HepG2 (cell line): ENCODE results near the gene RASSF7. TPM values are rescaled to one million over a fixed set of nuclear protein-coding genes. Genes with fewer than 3 reads are reported as not detected.

Experiments used
- ATAC-seq: fragments of 200-7000 bp; cut with Tn5 transposase; 3 replicates; pipeline ENCODE4 v1.9.1; 2020; ENCODE audit warnings: mild to moderate bottlenecking, moderate library complexity
- BruUV-seq: library from RNA; stranded (reverse); fragments of 400-500 nt; replicated peaks from 2 replicates; lab custom pipeline; 2021; lab: Mats Ljungman, UMichigan
- CTCF ChIA-PET: fragments of 300-600 bp; formaldehyde crosslinking; extraction: SDS; loops from one replicate; lab custom pipeline; 2021; ENCODE audit warnings: low total read pairs, inconsistent platforms, low intra/inter-chr PET ratio; lab: Yijun Ruan, JAX
- POLR2A ChIA-PET: fragments of 350-600 bp; sonication (Branson Sonifier 250); formaldehyde crosslinking; loops from one replicate; lab custom pipeline; 2020; ENCODE audit warnings: antibody characterized with exemption, inconsistent platforms; lab: Yijun Ruan, JAX
- DNase-seq: peaks from one replicate; pipeline ENCODE4 v3.0.0-alpha.2; 2015; ENCODE audit warnings: low spot score
- FAIRE-seq: peaks from 3 replicates; lab custom pipeline; 2011; peaks lifted over from hg19 to GRCh38; lab: Jason Lieb, UNC
- H2AFZ ChIP-seq: one replicate; pipeline ENCODE4 v1.6.1; 2011; ENCODE audit warnings: low read length, inconsistent platforms
- H3K27ac ChIP-seq: fragments of 300-600 bp; 3 replicates; pipeline ENCODE4 v1.8.0; 2011; ENCODE audit warnings: mixed run types, mild to moderate bottlenecking, mixed read lengths, low read length, inconsistent platforms; ENCODE audit not compliant: insufficient read depth; ENCODE audit errors: extremely low read length
- H3K27me3 ChIP-seq, 2 experiments: fragments of 200-600 bp in 1 of 2; 2 replicates in 1 of 2; 3 replicates in 1 of 2; pipeline versions ENCODE4 v1.6.0 to v1.8.0; 2011; ENCODE audit warnings: low read length in 2 of 2, mild to moderate bottlenecking in 2 of 2, moderate library complexity in 2 of 2, inconsistent platforms in 1 of 2; ENCODE audit not compliant: insufficient read depth in 2 of 2, control insufficient read depth in 1 of 2
- H3K36me3 ChIP-seq, 2 experiments: fragments of 200-600 bp in 1 of 2; replicated peaks in 1 of 2; 2 replicates in 1 of 2; 3 replicates in 1 of 2; pipeline versions ENCODE4 v1.5.1 to v1.8.0; 2011; ENCODE audit warnings: low read length in 2 of 2, inconsistent platforms in 1 of 2; ENCODE audit not compliant: insufficient read depth in 2 of 2, control insufficient read depth in 1 of 2
- H3K4me1 ChIP-seq: 2 replicates; pipeline ENCODE4 v1.5.1; 2012; ENCODE audit warnings: low read length, inconsistent platforms; ENCODE audit not compliant: insufficient read depth
- H3K4me2 ChIP-seq: 2 replicates; pipeline ENCODE4 v1.6.0; 2011; ENCODE audit warnings: low read depth, low read length, inconsistent platforms
- H3K4me3 ChIP-seq, 3 experiments: fragments of 200-600 bp in 1 of 3; sonication (generic), shearing (Covaris generic) in 1 of 3; replicated peaks in 1 of 3; 2 replicates each; pipeline ENCODE4 v1.5.1; 2011 to 2016; ENCODE audit warnings: low read length in 3 of 3, inconsistent platforms in 2 of 3, low read depth in 2 of 3, mild to moderate bottlenecking in 2 of 3, control low read depth in 1 of 3, mixed read lengths in 1 of 3; ENCODE audit not compliant: insufficient read depth in 1 of 3
- H3K79me2 ChIP-seq: one replicate; pipeline ENCODE4 v1.6.1; 2011; ENCODE audit warnings: low read length, inconsistent platforms; ENCODE audit not compliant: insufficient read depth
- H3K9ac ChIP-seq: 2 replicates; pipeline ENCODE4 v1.6.0; 2011; ENCODE audit warnings: mild to moderate bottlenecking, low read depth, low read length, inconsistent platforms; ENCODE audit not compliant: insufficient read depth
- H3K9me3 ChIP-seq: 2 replicates; pipeline ENCODE4 v1.5.1; 2012; ENCODE audit warnings: mild to moderate bottlenecking, low read length
- H4K20me1 ChIP-seq: 2 replicates; pipeline ENCODE4 v1.6.0; 2011; ENCODE audit warnings: inconsistent platforms, mild to moderate bottlenecking, low read length, moderate library complexity; ENCODE audit not compliant: insufficient read depth
- ETS1 ChIP-seq: sonication (generic); formaldehyde crosslinking; IDR thresholded peaks from 2 replicates; pipeline ENCODE4 v1.4.0; 2020; ENCODE audit warnings: missing genetic modification reagents
- HNRNPLL ChIP-seq: fragments of 200-400 bp; formaldehyde crosslinking; IDR thresholded peaks from 2 replicates; pipeline ENCODE4 v1.6.1; 2017; ENCODE audit warnings: mild to moderate bottlenecking, low read depth, low read length; ENCODE audit not compliant: poor library complexity, severe bottlenecking
- ISX ChIP-seq: sonication (generic); formaldehyde crosslinking; conservative IDR thresholded peaks from 2 replicates; pipeline ENCODE4 v1.5.0; 2020; ENCODE audit warnings: missing genetic modification reagents
- KDM5B ChIP-seq: sonication (generic); formaldehyde crosslinking; IDR thresholded peaks from 2 replicates; pipeline ENCODE4 v1.4.0; 2020; ENCODE audit warnings: missing genetic modification reagents, mild to moderate bottlenecking, borderline replicate concordance
- THAP8 ChIP-seq: sonication (generic); formaldehyde crosslinking; IDR thresholded peaks from 2 replicates; pipeline ENCODE4 v1.5.1; 2020; ENCODE audit warnings: missing genetic modification reagents, mild to moderate bottlenecking, borderline replicate concordance
- ZFP91 ChIP-seq: sonication (generic); formaldehyde crosslinking; IDR thresholded peaks from 2 replicates; pipeline ENCODE4 v1.9.0; 2022; ENCODE audit warnings: missing genetic modification reagents, mild to moderate bottlenecking, borderline replicate concordance
- ZNF160 ChIP-seq: sonication (generic); formaldehyde crosslinking; IDR thresholded peaks from 2 replicates; pipeline ENCODE4 v1.8.0; 2022; ENCODE audit warnings: mild to moderate bottlenecking, inconsistent platforms, missing genetic modification reagents
- ZNF331 ChIP-seq: sonication (generic); formaldehyde crosslinking; IDR thresholded peaks from 2 replicates; pipeline ENCODE4 v1.4.0; 2020; ENCODE audit warnings: missing genetic modification reagents
- ZNF501 ChIP-seq: sonication (generic); formaldehyde crosslinking; IDR thresholded peaks from 2 replicates; pipeline ENCODE4 v1.5.1; 2020; ENCODE audit warnings: mild to moderate bottlenecking, moderate library complexity, missing genetic modification reagents
- ZNF550 ChIP-seq: sonication (generic); formaldehyde crosslinking; IDR thresholded peaks from 2 replicates; pipeline ENCODE4 v1.4.0; 2020; ENCODE audit warnings: mild to moderate bottlenecking, missing genetic modification reagents, borderline replicate concordance
- WGBS: methylation state at CpG from one replicate; pipeline ENCODE4 v1.1.6; 2017; ENCODE audit warnings: low lambda C conversion rate; 5-methylcytosine and 5-hydroxymethylcytosine counted together
- in situ Hi-C: cut with HindIII; loops from 2 replicates; pipeline ENCODE4 v1.10.0; 2017; ENCODE audit warnings: low pct_unique_long_range_greater_than_20kb; ENCODE audit not compliant: extremely low pct_ligation_motif_present
- intact Hi-C: fragments of 100-400 bp; cut with micrococcal nuclease; formaldehyde crosslinking; loops from one replicate; pipeline ENCODE4 v1.10.0; 2022; ENCODE audit not compliant: unreplicated experiment
- polyA plus RNA-seq, 8 experiments: library from polyadenylated mRNA; depleted of rRNA in 3 of 8; stranded (reverse) in 7 of 8; unstranded in 1 of 8; fragments of >200 nt; fragmentation: Illumina TruSeq in 4 of 8; extraction: Trizol in 4 of 8; gene quantifications; 2 replicates each; pipeline versions ENCODE4 v1.2.1 to v1.2.3, GENCODE V29; 2011 to 2016; ENCODE audit warnings: low read depth in 4 of 8, missing spikeins in 1 of 8, mixed read lengths in 1 of 8; ENCODE audit not compliant: insufficient read depth in 1 of 8
- total RNA-seq, 5 experiments: library from RNA; depleted of rRNA; stranded (reverse); fragments of >200 nt; fragmentation: Illumina TruSeq; extraction: Trizol; gene quantifications; 2 replicates each; pipeline ENCODE4 v1.2.3, GENCODE V29; 2016; ENCODE audit warnings: low read depth in 1 of 5

The RASSF7 gene
- total and polyA plus RNA-seq, 2 of the 13 experiments (the other 11 are each of a cell fraction or from before 2014, with no cell fraction given): 20.2 to 28.6 TPM

- Histone ChIP-seq H3K4me1 (peaks cover 79% of the 10 kb centered on the region), H4K20me1 (no peaks in the 10 kb centered on the region), H3K27me3 (peaks cover 4 to 7% of the 10 kb centered on the region in 2 experiments; a peak in 2 of 5 replicates)
- POLR2A ChIA-PET: interaction anchor here (2.1 kb wide), 1 partner anchor 20 kb away, joined by 9 read pairs; the partner anchor contains the start of gene PHRF1
- ATAC-seq: no peak
- peak; percentile 14 for TF ChIP-seq HNRNPLL
- TF ChIP-seq THAP8 (CRISPR knock-in tag): no peak
- TF ChIP-seq, all 625 proteins: peak for 1
- Histone ChIP-seq H3K4me3 (peak overlapping the region in 1 of 3 experiments; percentile 28; a peak in 1 of 6 replicates), H3K36me3 (no peaks in the 10 kb centered on the region), H3K4me2 (peak overlapping the region; percentile 51; the same call in 1 of the 2 replicates), H3K9ac (no peak overlapping the region), H3K9me3 (no peaks in the 10 kb centered on the region), H2AFZ (no peak overlapping the region), H3K27ac (no peak overlapping the region), H3K79me2 (no peaks in the 10 kb centered on the region)
- no TSS peak for BruUV-seq
- in situ Hi-C loops (loop anchor here (5.0 to 10.0 kb wide), 2 partner anchors 41 to 69 kb away; partner anchors contain the start of genes CDHR5 and SCT), intact Hi-C loops (loop anchor here (10.0 kb wide), 1 partner anchor 59 kb away; the partner anchor contains the start of gene IRF7)
- CTCF ChIA-PET: interaction anchor here (0.9 kb wide), 1 partner anchor 172 kb away, joined by 3 read pairs; no protein-coding TSS in a partner anchor
- DNase-seq (no peak), FAIRE-seq (no peak)
- WGBS: 95% methylated on average over 78 of the region's 104 CpGs
Observed at GRCh38 chr11:555780-556661, 4.7 kb upstream of the RASSF7 start.

- WGBS: no CpG with 5 or more reads among the region's 22 CpGs
- H3K9me3 ChIP-seq: no peaks in the 10 kb centered on the region
- in situ Hi-C loops (loop anchor here (5.0 to 10.0 kb wide), 2 partner anchors 41 to 68 kb away; partner anchors contain the start of genes CDHR5 and SCT), intact Hi-C loops (loop anchor here (10.0 kb wide), 1 partner anchor 58 kb away; the partner anchor contains the start of gene IRF7)
- FAIRE-seq (no peak), ATAC-seq (no peak), DNase-seq (no peak)
- peaks cover 4 to 7% of the 10 kb centered on the region in 2 experiments; a peak in 2 of 5 replicates for H3K27me3 ChIP-seq
- H3K4me3 ChIP-seq: peak overlapping the region in 1 of 3 experiments; percentile 56; a peak in 3 of 6 replicates
- H3K36me3 ChIP-seq: no peaks in the 10 kb centered on the region
- H2AFZ ChIP-seq: no peak overlapping the region
- H3K4me1 ChIP-seq: peaks cover 75% of the 10 kb centered on the region
- no peak overlapping the region for H3K9ac ChIP-seq
- H3K79me2 ChIP-seq: peaks cover 3% of the 10 kb centered on the region
- ChIA-PET CTCF (no interaction called here), POLR2A (interaction anchor here (1.1 to 2.1 kb wide), 2 partner anchors 19 to 149 kb away, joined by 5 to 9 read pairs; partner anchors contain the start of genes EPS8L2 and PHRF1)
- no peaks in the 10 kb centered on the region for H4K20me1 ChIP-seq
- BruUV-seq: no TSS peak
- H3K27ac ChIP-seq: no peak overlapping the region
- H3K4me2 ChIP-seq: peak overlapping the region; percentile 51
- no peak for TF ChIP-seq ZNF331
- no peak for TF ChIP-seq ZNF550 (CRISPR knock-in tag)
- 0 out of 2 replicates have a peak, but pooled peaks have one; percentile 21 for TF ChIP-seq KDM5B (CRISPR knock-in tag)
- TF ChIP-seq ETS1 (CRISPR knock-in tag): no peak
- no peak for TF ChIP-seq ZNF160 (CRISPR knock-in tag)
- TF ChIP-seq ZNF501 (CRISPR knock-in tag): 0 out of 2 replicates have a peak, but pooled peaks have one; percentile 23
- peak; percentile 19; the same call in 1 of the 2 replicates for TF ChIP-seq ZFP91
- TF ChIP-seq ISX (CRISPR knock-in tag): no peak
Observed at GRCh38 chr11:556662-557256, 4.0 kb upstream of the RASSF7 start.
